Measurements from ENCODE around the gene TPST1. TPM values are rescaled to one million over a fixed set of nuclear protein-coding genes. Genes with fewer than 3 reads are reported as not detected.

TPST1 gene
- polyA plus RNA-seq, 1 donor (not counting 4 experiments of a cell fraction or from before 2014, with no cell fraction given), result 48.5 TPM

GRCh38 chr7:66303454-66304155 lies 98.5 kb downstream of the TPST1 start:
- Histone ChIP-seq H3K27ac (ENCODE audit: control insufficient read depth, insufficient read depth, low read length) (no peak overlapping the region), H4K20me1 (ENCODE audit: control insufficient read depth, extremely low read depth, insufficient read depth, low read length) (no peaks in the 10 kb centered on the region), H3K79me2 (ENCODE audit: control insufficient read depth, insufficient read depth, low read length) (no peaks in the 10 kb centered on the region)

GRCh38 chr7:66304536-66304935 lies 99.4 kb downstream of the TPST1 start:
- peaks cover 23% of the 10 kb centered on the region for H3K4me1 ChIP-seq (ENCODE audit: control insufficient read depth, extremely low read depth, insufficient read depth, low read length)
- H3K36me3 ChIP-seq (ENCODE audit: control insufficient read depth in 2 of 2, extremely low read depth in 1 of 2, insufficient read depth in 2 of 2, low read length in 2 of 2), result no peaks in the 10 kb centered on the region
- no peak overlapping the region for H3K4me3 ChIP-seq (ENCODE audit: control insufficient read depth in 2 of 3, extremely low read depth in 1 of 3, insufficient read depth in 2 of 3, low read depth in 1 of 3, low read length in 3 of 3)
- no peak overlapping the region for H3K27ac ChIP-seq (ENCODE audit: control insufficient read depth, insufficient read depth, low read length)
- peak overlapping the region; percentile 6 for H3K4me2 ChIP-seq (ENCODE audit: control insufficient read depth, extremely low read depth, insufficient read depth, low read depth, low read length)
- TF ChIP-seq CTCF (optimal IDR thresholded peaks at IDR 0.05 in 1 of 3, IDR thresholded peaks at IDR 0.05 in 1 of 3, conservative IDR thresholded peaks at IDR 0.05 in 1 of 3; ENCODE audit: extremely low read depth in 1 of 3, insufficient read depth in 2 of 3, low read length in 3 of 3) (no peak), EZH2 (IDR thresholded peaks at IDR 0.05; ENCODE audit: low read length) (no peak)
- H3K27me3 ChIP-seq (ENCODE audit: control insufficient read depth, extremely low read depth, insufficient read depth, low read length), result no peaks in the 10 kb centered on the region
- no peak for DNase-seq (ENCODE audit: low read depth, low spot score)
- H3K9ac ChIP-seq (ENCODE audit: control insufficient read depth, extremely low read depth, insufficient read depth, low read length), result no peak overlapping the region
- no peaks in the 10 kb centered on the region for H3K9me1 ChIP-seq (ENCODE audit: control insufficient read depth, extremely low read depth, insufficient read depth, low read length)
- H4K20me1 ChIP-seq (ENCODE audit: control insufficient read depth, extremely low read depth, insufficient read depth, low read length), result no peaks in the 10 kb centered on the region
- H3K79me2 ChIP-seq (ENCODE audit: control insufficient read depth, insufficient read depth, low read length), result no peaks in the 10 kb centered on the region
- H2AFZ ChIP-seq (ENCODE audit: control insufficient read depth, low read length), result no peak overlapping the region
- no peak for FAIRE-seq
- dilution Hi-C loops (cut with MboI; ENCODE audit: extremely low pct_ligation_motif_present, low sequenced_read_pairs), result no loop called here
- H3K9me3 ChIP-seq (ENCODE audit: control insufficient read depth, low read depth, low read length), result no peaks in the 10 kb centered on the region

More at GRCh38 chr7:66303454-66304155, 98.5 kb downstream of the TPST1 start:
- dilution Hi-C loops (cut with MboI; ENCODE audit: extremely low pct_ligation_motif_present, low sequenced_read_pairs), result no loop called here
- no peak for FAIRE-seq
- Histone ChIP-seq H3K36me3 (ENCODE audit: control insufficient read depth in 2 of 2, extremely low read depth in 1 of 2, insufficient read depth in 2 of 2, low read length in 2 of 2) (no peaks in the 10 kb centered on the region), H3K4me1 (ENCODE audit: control insufficient read depth, extremely low read depth, insufficient read depth, low read length) (peaks cover 23% of the 10 kb centered on the region), H3K27me3 (ENCODE audit: control insufficient read depth, extremely low read depth, insufficient read depth, low read length) (no peaks in the 10 kb centered on the region), H3K9ac (ENCODE audit: control insufficient read depth, extremely low read depth, insufficient read depth, low read length) (no peak overlapping the region), H3K9me3 (ENCODE audit: control insufficient read depth, low read depth, low read length) (no peaks in the 10 kb centered on the region), H2AFZ (ENCODE audit: control insufficient read depth, low read length) (no peak overlapping the region), H3K9me1 (ENCODE audit: control insufficient read depth, extremely low read depth, insufficient read depth, low read length) (no peaks in the 10 kb centered on the region), H3K4me3 (ENCODE audit: control insufficient read depth in 2 of 3, extremely low read depth in 1 of 3, insufficient read depth in 2 of 3, low read depth in 1 of 3, low read length in 3 of 3) (no peak overlapping the region), H3K4me2 (ENCODE audit: control insufficient read depth, extremely low read depth, insufficient read depth, low read depth, low read length) (peak overlapping the region; percentile 6)
- no peak for DNase-seq (ENCODE audit: low read depth, low spot score)
- TF ChIP-seq CTCF (optimal IDR thresholded peaks at IDR 0.05 in 1 of 3, IDR thresholded peaks at IDR 0.05 in 1 of 3, conservative IDR thresholded peaks at IDR 0.05 in 1 of 3; ENCODE audit: extremely low read depth in 1 of 3, insufficient read depth in 2 of 3, low read length in 3 of 3) (no peak), EZH2 (IDR thresholded peaks at IDR 0.05; ENCODE audit: low read length) (no peak)

Measured in keratinocyte (primary cell).